GM12865 (cell line): ENCODE measurements around the gene MTF1.

Experiments used
- DNase-seq: peaks from one replicate; pipeline ENCODE4 v3.0.0; 2010; ENCODE audit warnings: low read depth
- H3K4me3 ChIP-seq: 2 replicates; pipeline ENCODE4 v1.5.1; 2011; ENCODE audit warnings: mild to moderate bottlenecking, low read depth, low read length, control low read depth
- TF ChIP-seq, protein P1 (sequence below): IDR thresholded peaks from 2 replicates; pipeline ENCODE4 v1.5.1; 2011; ENCODE audit warnings: low read length, control low read depth, low read depth, inconsistent platforms; ENCODE audit not compliant: insufficient read depth; ENCODE audit errors: missing control alignments

The MTF1 gene

DNA sequence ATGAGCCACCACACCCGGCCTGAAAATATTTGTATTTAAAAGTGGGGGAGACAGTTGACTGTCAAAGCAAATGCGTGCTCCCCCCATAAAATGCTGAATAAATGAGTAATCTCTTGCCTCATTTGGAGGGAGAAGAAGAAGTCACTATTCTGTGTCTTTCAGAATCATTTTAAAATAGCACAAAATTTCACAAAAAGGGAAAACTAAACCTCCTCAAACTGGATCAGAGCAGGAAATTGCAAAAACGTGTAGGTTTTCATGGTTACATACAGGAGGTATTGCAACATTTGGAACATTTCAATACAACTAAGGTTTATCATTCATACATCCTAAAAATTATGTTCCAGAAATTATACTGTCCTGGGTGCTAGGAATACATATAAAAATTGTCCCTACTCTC lies 13.6 kb downstream of the MTF1 start:
- TF ChIP-seq, protein P1, sequence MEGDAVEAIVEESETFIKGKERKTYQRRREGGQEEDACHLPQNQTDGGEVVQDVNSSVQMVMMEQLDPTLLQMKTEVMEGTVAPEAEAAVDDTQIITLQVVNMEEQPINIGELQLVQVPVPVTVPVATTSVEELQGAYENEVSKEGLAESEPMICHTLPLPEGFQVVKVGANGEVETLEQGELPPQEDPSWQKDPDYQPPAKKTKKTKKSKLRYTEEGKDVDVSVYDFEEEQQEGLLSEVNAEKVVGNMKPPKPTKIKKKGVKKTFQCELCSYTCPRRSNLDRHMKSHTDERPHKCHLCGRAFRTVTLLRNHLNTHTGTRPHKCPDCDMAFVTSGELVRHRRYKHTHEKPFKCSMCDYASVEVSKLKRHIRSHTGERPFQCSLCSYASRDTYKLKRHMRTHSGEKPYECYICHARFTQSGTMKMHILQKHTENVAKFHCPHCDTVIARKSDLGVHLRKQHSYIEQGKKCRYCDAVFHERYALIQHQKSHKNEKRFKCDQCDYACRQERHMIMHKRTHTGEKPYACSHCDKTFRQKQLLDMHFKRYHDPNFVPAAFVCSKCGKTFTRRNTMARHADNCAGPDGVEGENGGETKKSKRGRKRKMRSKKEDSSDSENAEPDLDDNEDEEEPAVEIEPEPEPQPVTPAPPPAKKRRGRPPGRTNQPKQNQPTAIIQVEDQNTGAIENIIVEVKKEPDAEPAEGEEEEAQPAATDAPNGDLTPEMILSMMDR = no peak
- DNase-seq = no peak
- H3K4me3 ChIP-seq = no peak overlapping the region

DNA sequence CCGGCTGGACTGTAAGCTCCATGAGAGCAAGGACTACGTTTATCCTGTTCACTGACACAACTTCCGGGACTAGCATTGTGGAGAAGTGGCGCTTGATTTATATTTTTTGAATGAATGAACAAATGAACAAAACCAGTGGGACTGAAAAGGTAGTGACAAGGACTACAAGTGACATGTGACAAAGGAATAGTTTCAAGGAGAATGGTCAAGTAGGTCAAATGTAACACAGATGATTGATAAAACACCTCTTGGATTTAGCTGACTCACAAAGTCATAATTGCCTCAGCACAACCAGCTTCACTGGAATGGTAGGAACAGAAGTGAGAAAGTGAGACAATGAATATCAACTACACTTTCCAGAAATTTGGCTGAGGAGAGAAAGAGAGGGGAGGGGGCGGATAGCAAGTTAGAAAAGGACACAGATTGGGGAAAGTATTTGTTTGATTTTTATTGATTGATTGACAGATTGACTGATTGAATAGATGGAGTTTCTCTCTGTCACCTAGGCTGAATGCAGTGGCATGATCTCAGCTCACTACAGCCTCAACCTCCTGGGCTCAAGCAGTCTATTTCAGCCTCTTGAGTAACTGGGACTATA lies 14.2 kb downstream of the MTF1 start:
- TF ChIP-seq, protein P1 = no peak
- no peak overlapping the region for H3K4me3 ChIP-seq
- DNase-seq = no peak

DNA sequence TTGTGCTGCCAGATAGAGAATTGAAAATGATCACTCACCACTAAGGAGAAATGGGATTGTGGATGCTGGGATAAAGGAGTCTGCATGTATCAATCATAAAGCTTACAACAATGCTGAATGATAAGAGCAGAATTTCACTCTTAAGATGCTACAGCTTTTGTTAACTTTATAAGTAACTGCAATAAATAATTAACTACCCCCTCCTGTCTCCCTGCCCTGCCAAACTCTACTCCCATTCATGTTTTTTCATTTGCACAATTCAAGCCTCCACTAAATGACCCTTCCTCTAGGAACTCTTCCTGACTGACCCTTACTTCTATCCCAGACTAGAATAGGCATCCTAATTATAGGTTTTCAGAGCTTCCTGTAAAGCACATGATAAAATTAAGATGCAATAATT lies 14.9 kb downstream of the MTF1 start:
- TF ChIP-seq, protein P1 = no peak
- no peak overlapping the region for H3K4me3 ChIP-seq
- no peak for DNase-seq

DNA sequence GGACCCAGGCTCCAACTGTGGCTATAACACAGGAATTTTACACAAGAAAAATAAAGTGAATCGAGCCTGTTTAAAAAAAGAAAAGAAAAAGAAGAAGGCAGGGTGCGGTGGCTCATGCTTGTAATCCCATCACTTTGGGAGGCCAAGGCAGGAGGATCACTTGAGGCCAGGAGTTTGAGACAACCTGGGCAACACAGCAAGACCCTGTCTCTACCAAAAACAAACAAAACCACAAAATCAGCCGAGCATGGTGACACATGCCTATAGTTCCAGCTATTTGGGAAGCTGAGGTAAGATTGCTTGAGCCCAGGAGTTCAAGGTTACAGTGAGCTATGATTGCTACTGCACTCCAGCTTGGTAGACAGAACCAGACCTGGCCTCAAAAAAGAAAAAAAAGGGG lies 17.7 kb downstream of the MTF1 start:
- TF ChIP-seq, protein P1 = no peak
- no peak for DNase-seq
- H3K4me3 ChIP-seq = no peak overlapping the region

DNA sequence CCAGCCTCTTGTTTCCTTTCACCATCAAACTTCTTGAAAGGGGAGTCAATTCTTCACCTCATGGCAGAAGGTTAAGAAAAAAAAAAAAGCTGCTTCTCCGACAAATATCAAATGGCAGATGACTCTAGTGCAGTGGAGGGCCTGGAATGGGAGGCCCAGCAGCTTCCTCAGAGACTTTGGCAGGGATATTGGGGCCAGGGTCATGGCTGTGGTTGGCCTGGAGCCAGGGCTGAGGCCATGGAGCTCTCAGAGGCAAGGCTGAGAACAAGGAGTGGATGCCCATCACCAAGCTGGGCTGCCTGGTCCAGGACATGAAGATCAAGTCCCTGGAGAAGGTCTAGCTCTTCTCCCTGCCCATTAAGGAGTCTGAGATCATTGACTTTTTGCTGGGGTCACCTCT lies 18.7 kb downstream of the MTF1 start:
- TF ChIP-seq, protein P1 = no peak

DNA sequence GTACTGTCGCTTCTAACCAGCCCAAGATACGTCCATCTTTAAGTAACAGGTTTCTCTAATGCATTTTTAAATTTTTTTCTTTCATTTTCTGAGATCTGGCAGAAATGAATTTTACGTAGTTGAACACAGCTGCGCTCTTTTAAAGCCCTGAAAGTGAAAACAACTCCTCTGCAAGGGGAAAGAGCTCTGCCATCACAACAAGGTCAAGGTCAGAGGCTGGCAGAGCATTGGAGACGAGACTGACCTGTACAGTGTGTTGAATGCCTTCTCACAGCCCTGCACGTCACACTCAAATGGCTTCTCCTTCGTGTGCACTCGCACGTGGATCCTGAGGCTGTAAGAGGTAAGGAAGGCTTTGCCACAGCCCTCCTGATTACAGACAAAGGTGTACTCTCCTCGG lies 19.7 kb downstream of the MTF1 start:
- TF ChIP-seq, protein P1 = no peak
- DNase-seq = no peak
- H3K4me3 ChIP-seq = no peak overlapping the region

More for the DNA sequence above, 18.7 kb downstream of the MTF1 start:
- no peak for DNase-seq
- no peak overlapping the region for H3K4me3 ChIP-seq

DNA sequence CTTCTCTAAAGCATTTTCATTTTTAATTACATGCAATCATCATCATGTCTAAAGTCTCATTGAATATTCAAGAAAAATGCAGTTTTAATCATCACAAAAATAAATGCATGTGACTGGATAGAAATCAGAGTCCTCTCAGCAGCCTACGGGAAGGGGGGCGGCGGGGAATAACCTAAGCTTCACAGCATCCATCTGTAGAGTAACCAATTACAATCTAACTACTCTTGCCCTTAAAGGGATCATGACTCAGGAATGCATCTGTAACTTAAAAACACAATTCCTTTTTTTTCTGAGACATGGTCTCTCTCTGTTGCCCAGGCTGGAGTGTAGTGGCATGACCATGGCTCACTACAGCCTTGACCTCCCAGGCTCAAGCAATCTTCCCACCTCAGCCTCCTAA lies 22.6 kb downstream of the MTF1 start:
- H3K4me3 ChIP-seq = no peak overlapping the region
- DNase-seq = no peak
- TF ChIP-seq, protein P1 = no peak
